Prostate gland (tissue), 2 donors: Measurements from ENCODE around the gene TMEM131.

Source experiments
- POLR2A ChIP-seq: fragments of 450-650 bp; IDR thresholded peaks from one replicate; pipeline ENCODE4 v1.6.1; 2016; ENCODE audit warnings: antibody characterized with exemption, mild to moderate bottlenecking
- TF ChIP-seq, protein P1 (sequence below), 4 experiments: fragments of 200-600 bp in 2 of 4; fragments of 450-650 bp in 2 of 4; sonication (generic) in 2 of 4; IDR thresholded peaks; 1 replicate in 3 of 4; 2 replicates in 1 of 4; pipeline ENCODE4 v1.5.1; 2016 to 2019; ENCODE audit warnings: antibody characterized with exemption in 4 of 4, mild to moderate bottlenecking in 2 of 4, moderate library complexity in 2 of 4

DNA sequence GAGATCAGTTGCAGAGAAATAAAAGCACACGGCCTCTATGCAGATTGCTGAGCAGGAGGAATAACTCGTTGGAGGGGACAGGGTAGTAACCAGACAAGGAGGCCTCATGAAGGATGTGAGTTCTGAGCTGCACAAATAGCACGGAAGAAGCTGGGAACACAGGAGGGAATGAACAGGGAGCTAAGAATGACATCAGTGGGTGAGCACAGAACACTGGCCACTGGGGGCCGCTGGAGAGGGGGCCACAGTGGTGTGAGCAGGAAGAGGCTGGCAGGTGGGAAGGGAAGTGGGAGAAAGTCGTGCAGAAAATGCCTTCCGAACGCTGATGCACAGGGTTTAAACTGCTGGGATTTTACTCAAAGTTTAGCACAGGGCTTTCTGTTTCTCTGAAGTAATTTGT, 221.3 kb downstream of the TMEM131 start:
- TF ChIP-seq, protein P1, sequence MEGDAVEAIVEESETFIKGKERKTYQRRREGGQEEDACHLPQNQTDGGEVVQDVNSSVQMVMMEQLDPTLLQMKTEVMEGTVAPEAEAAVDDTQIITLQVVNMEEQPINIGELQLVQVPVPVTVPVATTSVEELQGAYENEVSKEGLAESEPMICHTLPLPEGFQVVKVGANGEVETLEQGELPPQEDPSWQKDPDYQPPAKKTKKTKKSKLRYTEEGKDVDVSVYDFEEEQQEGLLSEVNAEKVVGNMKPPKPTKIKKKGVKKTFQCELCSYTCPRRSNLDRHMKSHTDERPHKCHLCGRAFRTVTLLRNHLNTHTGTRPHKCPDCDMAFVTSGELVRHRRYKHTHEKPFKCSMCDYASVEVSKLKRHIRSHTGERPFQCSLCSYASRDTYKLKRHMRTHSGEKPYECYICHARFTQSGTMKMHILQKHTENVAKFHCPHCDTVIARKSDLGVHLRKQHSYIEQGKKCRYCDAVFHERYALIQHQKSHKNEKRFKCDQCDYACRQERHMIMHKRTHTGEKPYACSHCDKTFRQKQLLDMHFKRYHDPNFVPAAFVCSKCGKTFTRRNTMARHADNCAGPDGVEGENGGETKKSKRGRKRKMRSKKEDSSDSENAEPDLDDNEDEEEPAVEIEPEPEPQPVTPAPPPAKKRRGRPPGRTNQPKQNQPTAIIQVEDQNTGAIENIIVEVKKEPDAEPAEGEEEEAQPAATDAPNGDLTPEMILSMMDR (IDR thresholded peaks at IDR 0.05): peak in 1 of 4 experiments; percentile 20
- no peak for TF ChIP-seq POLR2A
